CD1c-positive myeloid dendritic cell (primary cell): Measurements from ENCODE around the gene PTPRN2.

Source experiments
- DNase-seq: peaks from one replicate; pipeline ENCODE4 v3.0.0-alpha.2; 2016; ENCODE audit errors: extremely low spot score

PTPRN2 gene

GRCh38 chr7:157816526-157817250 lies 770.9 kb downstream of the PTPRN2 start:
- DNase-seq = no peak

GRCh38 chr7:157816086-157816485 lies 771.5 kb downstream of the PTPRN2 start:
- DNase-seq = no peak

- no peak for DNase-seq
Measured at GRCh38 chr7:157815706-157816022, 772.0 kb downstream of the PTPRN2 start.

GRCh38 chr7:157814931-157815705 lies 772.5 kb downstream of the PTPRN2 start:
- DNase-seq = no peak

- no peak for DNase-seq
Measured at GRCh38 chr7:157813741-157814661, 773.6 kb downstream of the PTPRN2 start.

- DNase-seq = no peak
Measured at GRCh38 chr7:157813053-157813452, 774.6 kb downstream of the PTPRN2 start.

GRCh38 chr7:157811946-157812345 lies 775.7 kb downstream of the PTPRN2 start:
- DNase-seq = no peak

GRCh38 chr7:157809863-157810851 lies 777.5 kb downstream of the PTPRN2 start:
- DNase-seq = no peak

GRCh38 chr7:157809154-157809862 lies 778.3 kb downstream of the PTPRN2 start:
- DNase-seq = no peak

GRCh38 chr7:157808042-157808441 lies 779.6 kb downstream of the PTPRN2 start:
- DNase-seq = no peak

GRCh38 chr7:157807510-157807909 lies 780.1 kb downstream of the PTPRN2 start:
- no peak for DNase-seq

GRCh38 chr7:157806711-157807110 lies 780.9 kb downstream of the PTPRN2 start:
- DNase-seq = no peak

- no peak for DNase-seq
Measured at GRCh38 chr7:157805713-157806112, 781.9 kb downstream of the PTPRN2 start.

GRCh38 chr7:157803906-157804305 lies 783.7 kb downstream of the PTPRN2 start:
- no peak for DNase-seq

- no peak for DNase-seq
Measured at GRCh38 chr7:157801971-157802675, 785.5 kb downstream of the PTPRN2 start.

- no peak for DNase-seq
Measured at GRCh38 chr7:157801113-157801512, 786.5 kb downstream of the PTPRN2 start.

GRCh38 chr7:157800281-157800680 lies 787.3 kb downstream of the PTPRN2 start:
- DNase-seq = no peak

- no peak for DNase-seq
Measured at GRCh38 chr7:157799076-157799685, 788.4 kb downstream of the PTPRN2 start.

GRCh38 chr7:157797361-157797760 lies 790.3 kb downstream of the PTPRN2 start:
- DNase-seq = no peak
